ENCODE results near the gene DNAH11. TPM values are rescaled to one million over a fixed set of nuclear protein-coding genes. Genes with fewer than 3 reads are reported as not detected.
"Not testable (repeated sequence)": the region's sequence is repeated elsewhere in the genome, so short reads cannot be mapped to it uniquely, and the experiment has no call there.

DNAH11 gene
- total and polyA plus RNA-seq, 8 donors = 0.86 to 7.6 (median 3.5) TPM

- no peak for TF ChIP-seq CTCF (IDR thresholded peaks at IDR 0.05)
- intact Hi-C loops (cut with DNase I) = no loop called here
- no peak overlapping the region for H3K27ac ChIP-seq
Observed at GRCh38 chr7:21731977-21732376, 189.1 kb downstream of the DNAH11 start.

GRCh38 chr7:21732956-21733355 is 190.1 kb downstream of the DNAH11 start:
- H3K27ac ChIP-seq; H3K36me3 ChIP-seq; intact Hi-C loops (cut with DNase I); DNase-seq; H3K27me3 ChIP-seq; ATAC-seq; H3K4me3 ChIP-seq; H3K4me1 ChIP-seq; H3K9me3 ChIP-seq: not testable (repeated sequence)

More at GRCh38 chr7:21731977-21732376, 189.1 kb downstream of the DNAH11 start:
- Histone ChIP-seq H3K9me3 (no peaks in the 10 kb centered on the region), H3K36me3 (no peaks in the 10 kb centered on the region), H3K4me1 (no peaks in the 10 kb centered on the region), H3K27me3 (no peaks in the 10 kb centered on the region), H3K4me3 (no peak overlapping the region)
- DNase-seq (no peak), ATAC-seq (no peak)

- no peaks in the 10 kb centered on the region for H3K36me3 ChIP-seq
- no peaks in the 10 kb centered on the region for H3K27me3 ChIP-seq
- intact Hi-C loops (cut with DNase I) = no loop called here
- H3K4me3 ChIP-seq = no peak overlapping the region
- H3K9me3 ChIP-seq = no peaks in the 10 kb centered on the region
- DNase-seq (no peak), ATAC-seq (no peak)
- H3K27ac ChIP-seq = no peak overlapping the region
- H3K4me1 ChIP-seq = no peaks in the 10 kb centered on the region
- TF ChIP-seq CTCF (IDR thresholded peaks at IDR 0.05) = no peak
Observed at GRCh38 chr7:21733837-21734236, 191.0 kb downstream of the DNAH11 start.

- DNase-seq = peak in 1 of 4 donors; percentile 22
- H3K9me3 ChIP-seq = no peaks in the 10 kb centered on the region
- no peaks in the 10 kb centered on the region for H3K4me1 ChIP-seq
- peak; percentile 22 for ATAC-seq
- TF ChIP-seq CTCF (IDR thresholded peaks at IDR 0.05) = no peak
- no peak overlapping the region for H3K4me3 ChIP-seq
- no peaks in the 10 kb centered on the region for H3K36me3 ChIP-seq
- H3K27me3 ChIP-seq = no peaks in the 10 kb centered on the region
- intact Hi-C loops (cut with DNase I) = no loop called here
- no peak overlapping the region for H3K27ac ChIP-seq
Observed at GRCh38 chr7:21743493-21743892, 200.7 kb downstream of the DNAH11 start.

- TF ChIP-seq CTCF (IDR thresholded peaks at IDR 0.05) = no peak
- DNase-seq (no peak), ATAC-seq (no peak)
- no peaks in the 10 kb centered on the region for H3K9me3 ChIP-seq
- no peaks in the 10 kb centered on the region for H3K36me3 ChIP-seq
- intact Hi-C loops (cut with DNase I) = no loop called here
- H3K4me3 ChIP-seq = no peak overlapping the region
- no peaks in the 10 kb centered on the region for H3K4me1 ChIP-seq
- H3K27ac ChIP-seq = no peak overlapping the region
- H3K27me3 ChIP-seq = no peaks in the 10 kb centered on the region
Observed at GRCh38 chr7:21746949-21747348, 204.1 kb downstream of the DNAH11 start.

GRCh38 chr7:21747806-21748205 is 205.0 kb downstream of the DNAH11 start:
- Histone ChIP-seq H3K9me3 (no peaks in the 10 kb centered on the region), H3K27me3 (no peaks in the 10 kb centered on the region), H3K4me1 (no peaks in the 10 kb centered on the region), H3K4me3 (no peak overlapping the region), H3K27ac (no peak overlapping the region), H3K36me3 (no peaks in the 10 kb centered on the region)
- no peak for ATAC-seq
- intact Hi-C loops (cut with DNase I) = no loop called here
- TF ChIP-seq CTCF (IDR thresholded peaks at IDR 0.05) = no peak
- no peak for DNase-seq

Data from left lung (tissue), 10 donors.